ENCODE measurements around the gene PTOV1.

The PTOV1 gene

DNA sequence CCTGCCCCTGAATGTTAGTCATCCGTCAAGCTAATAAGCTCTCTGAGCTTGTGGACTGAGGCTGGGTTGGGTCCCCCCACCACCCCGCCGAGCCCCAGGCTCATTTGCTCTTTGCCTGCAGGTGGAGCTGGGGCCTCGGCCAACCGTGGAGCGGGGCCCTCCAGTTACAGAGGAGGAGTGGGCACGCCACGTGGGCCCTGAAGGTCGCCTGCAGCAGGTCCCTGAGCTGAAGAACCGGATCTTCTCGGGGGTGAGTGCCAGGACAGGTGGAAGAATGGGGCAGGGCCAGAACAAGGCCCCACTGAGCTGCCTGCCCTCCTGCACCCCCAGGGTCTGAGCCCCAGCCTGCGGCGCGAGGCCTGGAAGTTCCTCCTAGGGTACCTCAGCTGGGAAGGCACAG lies 31.7 kb downstream of the PTOV1 start:
- H3K4me3 Mint-ChIP-seq: no peak overlapping the region
- H3K4me1 Mint-ChIP-seq: peaks cover 4% of the 10 kb centered on the region
- H3K36me3 Mint-ChIP-seq (ENCODE audit: low read depth): peaks cover 68% of the 10 kb centered on the region
- no peaks in the 10 kb centered on the region for H3K27me3 Mint-ChIP-seq (ENCODE audit: low read depth)
- TF ChIP-seq, protein P1, sequence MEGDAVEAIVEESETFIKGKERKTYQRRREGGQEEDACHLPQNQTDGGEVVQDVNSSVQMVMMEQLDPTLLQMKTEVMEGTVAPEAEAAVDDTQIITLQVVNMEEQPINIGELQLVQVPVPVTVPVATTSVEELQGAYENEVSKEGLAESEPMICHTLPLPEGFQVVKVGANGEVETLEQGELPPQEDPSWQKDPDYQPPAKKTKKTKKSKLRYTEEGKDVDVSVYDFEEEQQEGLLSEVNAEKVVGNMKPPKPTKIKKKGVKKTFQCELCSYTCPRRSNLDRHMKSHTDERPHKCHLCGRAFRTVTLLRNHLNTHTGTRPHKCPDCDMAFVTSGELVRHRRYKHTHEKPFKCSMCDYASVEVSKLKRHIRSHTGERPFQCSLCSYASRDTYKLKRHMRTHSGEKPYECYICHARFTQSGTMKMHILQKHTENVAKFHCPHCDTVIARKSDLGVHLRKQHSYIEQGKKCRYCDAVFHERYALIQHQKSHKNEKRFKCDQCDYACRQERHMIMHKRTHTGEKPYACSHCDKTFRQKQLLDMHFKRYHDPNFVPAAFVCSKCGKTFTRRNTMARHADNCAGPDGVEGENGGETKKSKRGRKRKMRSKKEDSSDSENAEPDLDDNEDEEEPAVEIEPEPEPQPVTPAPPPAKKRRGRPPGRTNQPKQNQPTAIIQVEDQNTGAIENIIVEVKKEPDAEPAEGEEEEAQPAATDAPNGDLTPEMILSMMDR (IDR thresholded peaks at IDR 0.05; ENCODE audit: unreplicated experiment in 3 of 3): no peak
- H3K9me3 Mint-ChIP-seq: no peaks in the 10 kb centered on the region
- no peak overlapping the region for H3K27ac Mint-ChIP-seq

DNA sequence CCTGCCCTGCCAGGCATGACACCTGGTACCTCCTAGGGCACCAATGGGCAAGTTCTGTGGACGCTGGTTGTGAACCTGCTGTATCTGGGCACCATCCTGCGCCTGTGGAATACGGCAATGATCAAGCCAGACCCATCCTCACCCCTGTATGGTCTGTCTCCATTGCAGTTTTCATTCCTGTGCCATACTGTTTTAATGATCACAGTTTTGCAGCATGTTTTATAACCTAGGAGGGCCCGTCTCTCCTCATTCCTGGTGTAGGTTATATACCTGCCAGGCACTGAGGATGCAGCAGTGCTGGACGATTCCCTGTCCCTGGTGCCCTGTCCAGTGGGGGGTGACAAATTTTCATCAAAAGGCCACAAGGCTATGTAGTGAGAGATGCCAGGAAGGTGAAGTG lies 32.1 kb downstream of the PTOV1 start:
- H3K4me1 Mint-ChIP-seq: peaks cover 2% of the 10 kb centered on the region
- no peaks in the 10 kb centered on the region for H3K9me3 Mint-ChIP-seq
- TF ChIP-seq, protein P1 (IDR thresholded peaks at IDR 0.05; ENCODE audit: unreplicated experiment in 3 of 3): no peak
- H3K27ac Mint-ChIP-seq: no peak overlapping the region
- no peak overlapping the region for H3K4me3 Mint-ChIP-seq
- peaks cover 66% of the 10 kb centered on the region for H3K36me3 Mint-ChIP-seq (ENCODE audit: low read depth)
- H3K27me3 Mint-ChIP-seq (ENCODE audit: low read depth): no peaks in the 10 kb centered on the region

DNA sequence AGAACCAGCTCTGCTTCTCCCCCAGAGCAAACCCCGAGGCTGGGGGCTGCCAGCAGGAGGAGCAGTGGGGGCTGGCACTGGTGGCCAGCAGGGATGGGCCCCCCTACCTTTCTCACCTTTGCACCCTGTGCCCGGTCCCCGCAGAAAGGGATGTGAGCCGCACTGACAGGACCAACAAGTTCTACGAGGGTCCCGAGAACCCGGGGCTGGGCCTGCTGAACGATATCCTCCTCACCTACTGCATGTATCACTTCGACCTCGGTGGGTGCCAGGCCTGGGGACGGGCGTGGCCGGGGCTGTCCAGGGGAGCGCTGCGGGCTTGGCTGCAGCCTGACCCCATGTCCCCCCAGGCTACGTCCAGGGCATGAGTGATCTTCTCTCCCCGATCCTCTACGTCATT lies 33.1 kb downstream of the PTOV1 start:
- H3K4me1 Mint-ChIP-seq: no peaks in the 10 kb centered on the region
- TF ChIP-seq, protein P1 (IDR thresholded peaks at IDR 0.05; ENCODE audit: unreplicated experiment in 3 of 3): no peak
- H3K4me3 Mint-ChIP-seq: no peak overlapping the region
- H3K36me3 Mint-ChIP-seq (ENCODE audit: low read depth): peaks cover 59% of the 10 kb centered on the region
- H3K9me3 Mint-ChIP-seq: no peaks in the 10 kb centered on the region
- no peak overlapping the region for H3K27ac Mint-ChIP-seq
- no peaks in the 10 kb centered on the region for H3K27me3 Mint-ChIP-seq (ENCODE audit: low read depth)

DNA sequence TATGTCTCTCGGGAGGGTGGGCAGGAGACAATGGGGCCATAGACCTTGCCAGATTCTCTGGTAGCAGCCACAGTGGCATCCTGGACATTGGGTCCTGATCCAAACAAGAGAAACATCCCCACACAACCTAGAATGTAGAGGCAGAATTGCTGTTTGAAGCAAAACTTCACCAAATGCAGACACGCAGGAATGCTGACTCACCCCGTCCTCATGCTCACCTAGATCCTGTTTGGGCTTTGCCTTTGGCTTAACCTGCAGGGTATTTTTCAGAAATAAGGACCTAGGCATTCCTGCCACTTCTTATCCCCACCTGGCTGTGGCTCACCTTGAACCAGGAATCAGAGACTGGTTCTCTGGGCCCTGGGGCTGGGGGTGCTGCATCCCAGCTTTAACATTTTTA lies 33.8 kb downstream of the PTOV1 start:
- Mint-ChIP-seq H3K27ac (no peak overlapping the region), H3K4me3 (no peak overlapping the region), H3K9me3 (no peaks in the 10 kb centered on the region), H3K36me3 (ENCODE audit: low read depth) (peaks cover 55% of the 10 kb centered on the region), H3K27me3 (ENCODE audit: low read depth) (no peaks in the 10 kb centered on the region), H3K4me1 (no peaks in the 10 kb centered on the region)
- TF ChIP-seq, protein P1 (IDR thresholded peaks at IDR 0.05; ENCODE audit: unreplicated experiment in 3 of 3): no peak

DNA sequence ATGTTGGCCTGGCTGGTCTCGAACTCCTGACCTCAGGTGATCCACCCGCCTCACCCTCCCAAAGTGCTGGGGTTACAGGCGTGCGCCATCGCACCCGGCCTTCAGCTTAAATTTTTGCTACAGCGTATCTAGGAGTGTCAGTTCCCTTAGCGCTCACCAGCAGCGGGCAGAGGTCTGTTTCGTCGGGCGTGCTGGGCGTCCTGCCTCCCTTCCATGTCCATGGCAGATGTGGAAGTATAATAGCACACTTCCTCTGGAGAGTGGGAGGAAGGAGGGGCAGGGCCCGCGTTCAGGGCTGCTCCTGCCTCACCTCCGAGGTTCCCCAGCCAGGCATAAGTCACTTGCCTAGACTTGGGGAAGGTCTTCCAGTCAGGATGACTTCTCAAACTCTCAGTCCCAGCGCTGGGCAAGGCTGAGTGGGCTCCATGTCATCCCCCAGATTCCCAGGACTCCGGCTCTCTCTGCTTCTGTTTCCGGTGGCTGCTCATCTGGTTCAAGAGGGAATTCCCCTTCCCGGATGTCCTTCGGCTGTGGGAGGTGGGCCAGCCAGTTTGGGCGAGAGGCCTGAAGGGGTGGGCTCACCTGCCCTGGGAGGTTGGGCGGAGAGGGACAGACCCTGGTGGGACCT lies 36.2 kb downstream of the PTOV1 start:
- Mint-ChIP-seq H3K9me3 (no peaks in the 10 kb centered on the region), H3K27me3 (ENCODE audit: low read depth) (peaks cover 18% of the 10 kb centered on the region), H3K4me1 (no peaks in the 10 kb centered on the region), H3K36me3 (ENCODE audit: low read depth) (peaks cover 35% of the 10 kb centered on the region), H3K4me3 (no peak overlapping the region), H3K27ac (no peak overlapping the region)
- TF ChIP-seq, protein P1 (IDR thresholded peaks at IDR 0.05; ENCODE audit: unreplicated experiment in 3 of 3): no peak

Data from nephron (organoid).